Pancreas (tissue), 10 donors: ENCODE results near the gene PKP1. TPM values are rescaled to one million over a fixed set of nuclear protein-coding genes. Genes with fewer than 3 reads are reported as not detected.

Source experiments
- ATAC-seq, 4 donors: fragments of 200-7000 bp; cut with Tn5 transposase; one replicate each; pipeline versions ENCODE4 v1.8.0 to v1.9.1; 2020; ENCODE audit warnings: mild to moderate bottlenecking in 4 of 4, moderate library complexity in 4 of 4
- DNase-seq, 6 donors: peaks; one replicate each; pipeline ENCODE4 v3.0.0-alpha.2; 2020
- FAIRE-seq: peaks from 2 replicates; lab custom pipeline; 2012; peaks lifted over from hg19 to GRCh38; lab: Jason Lieb, UNC
- H3K27ac ChIP-seq, 4 donors: fragments of 200-600 bp; sonication (generic); 1 replicate in 3 of 4; 2 replicates in 1 of 4; pipeline versions ENCODE4 v1.5.0 to v1.8.0; 2020
- H3K27me3 ChIP-seq, 4 donors: fragments of 200-600 bp; one replicate each; pipeline ENCODE4 v1.8.0; 2021
- H3K36me3 ChIP-seq, 3 donors: fragments of 200-600 bp; sonication (generic) in 1 of 3; one replicate each; pipeline versions ENCODE4 v1.5.0 to v1.8.0; 2020 to 2021
- H3K4me1 ChIP-seq, 3 donors: fragments of 200-600 bp; one replicate each; pipeline ENCODE4 v1.8.0; 2021
- H3K4me3 ChIP-seq, 4 donors: fragments of 200-600 bp; sonication (generic) in 2 of 4; one replicate each; pipeline versions ENCODE4 v1.5.0 to v1.8.0; 2020 to 2021
- H3K9me3 ChIP-seq, 4 donors: fragments of 200-600 bp; one replicate each; pipeline ENCODE4 v1.8.0; 2021
- CTCF ChIP-seq, 4 donors: fragments of 200-600 bp; sonication (generic) in 3 of 4; IDR thresholded peaks; one replicate each; pipeline versions ENCODE4 v1.5.0 to v1.8.0; 2021; ENCODE audit warnings: antibody characterized with exemption in 4 of 4
- WGBS, 2 donors: extraction: QIAGEN DNeasy Blood & Tissue Kit; methylation state at CpG; one replicate each; pipeline ENCODE4 v1.1.7; 2013; 5-methylcytosine and 5-hydroxymethylcytosine counted together
- intact Hi-C, 3 donors: fragments of 100-400 bp; cut with DNase I; formaldehyde crosslinking; loops; one replicate each; pipeline versions ENCODE4 v1.11.1 to v1.14.2; 2022
- polyA plus RNA-seq, 2 donors: library from polyadenylated mRNA; stranded (reverse); fragments of 200-250 nt; gene quantifications; one replicate each; pipeline ENCODE4 v1.2.3, GENCODE V29; 2013
- total RNA-seq, 6 donors: library from RNA; stranded (reverse); fragmentation: NEBNext Ultra II Directional in 4 of 6; extraction: Animal tissue kit (Norgen Biotek cat#: 25700) in 4 of 6; gene quantifications; one replicate each; pipeline versions ENCODE4 v1.2.1 to v1.2.4, GENCODE V29; 2021 to 2023
- donor health status: healthy with polysubstance abuse.
- donor health status: DM: no; HTN: no; CAD: no; lungs with moderate emphysema.
- donor health status: DM: no; HTN: no; CAD: no.
- donor health status: control.
- donor health status: control.
- donor health status: Bipolar disorder and iron deficiency.
- donor health status: DM: yes; HTN: yes; CAD: no.
- donor health status: DM: no; HTN: no; CAD: no.
- donor health status: DM: no; HTN: no; CAD: no.
- donor health status: DM: yes; HTN: yes; CAD: no.

Gene PKP1
- total and polyA plus RNA-seq, 8 donors: 0.04 to 0.37 (median 0.12) TPM; not detected in 1

GRCh38 chr1:201360901-201361651 is 77.8 kb downstream of the PKP1 start:
- Histone ChIP-seq H3K4me3 (no peak overlapping the region), H3K27ac (no peak overlapping the region), H3K4me1 (no peaks in the 10 kb centered on the region), H3K9me3 (no peaks in the 10 kb centered on the region), H3K36me3 (no peaks in the 10 kb centered on the region), H3K27me3 (no peaks in the 10 kb centered on the region)
- intact Hi-C loops: loop anchor here in 1 of 3 donors (2.0 kb wide), 1 partner anchor 108 kb away; no protein-coding TSS in a partner anchor
- no peak for ATAC-seq
- WGBS, 2 donors: 68 to 72% methylated on average over 15 of the region's 15 CpGs
- no peak for FAIRE-seq
- TF ChIP-seq CTCF (IDR thresholded peaks at IDR 0.05): no peak
- peak in 2 of 6 donors; percentile 50 to 70 for DNase-seq

DNA sequence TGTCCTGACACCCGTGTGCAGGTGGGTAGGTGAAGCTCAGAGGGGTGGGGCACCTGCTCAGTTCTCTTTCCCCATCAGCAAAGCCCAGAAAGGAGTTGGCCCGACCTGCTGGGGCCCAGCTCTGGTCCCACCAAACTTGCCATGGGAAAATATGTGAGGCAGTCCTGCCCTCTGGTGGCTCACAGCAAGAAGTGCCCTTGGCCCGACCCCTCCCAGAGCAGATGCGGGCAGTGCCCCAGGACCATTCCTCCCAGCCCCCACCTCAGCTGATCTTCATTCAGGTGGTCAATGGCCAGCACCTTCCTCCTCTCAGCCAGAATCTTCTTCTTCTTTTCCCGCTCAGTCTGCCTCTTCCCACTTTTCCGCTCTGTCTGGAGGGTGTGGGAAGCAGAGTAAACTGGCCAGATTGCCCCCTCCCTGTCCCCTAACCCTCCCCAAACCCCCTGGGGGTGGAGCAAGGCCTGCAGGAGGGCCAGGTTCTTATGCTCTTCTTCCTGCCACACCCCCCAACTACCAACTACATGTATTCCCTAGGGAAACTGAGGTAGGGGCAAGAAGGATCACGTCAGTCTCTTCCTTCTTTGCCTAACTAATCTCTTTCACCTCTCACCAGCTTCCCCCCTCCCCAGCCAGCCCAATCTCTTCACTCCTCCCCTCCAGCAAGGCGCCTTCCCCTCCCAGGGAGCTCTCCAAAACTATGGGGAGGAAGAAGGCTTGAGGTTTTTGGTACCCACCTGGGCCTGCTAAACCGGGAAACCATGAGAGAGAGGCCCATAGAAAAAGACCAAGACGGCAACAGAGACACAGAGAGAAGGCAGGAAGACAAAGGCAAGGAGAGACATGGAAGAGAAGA is 78.6 kb downstream of the PKP1 start:
- Histone ChIP-seq H3K4me1 (no peaks in the 10 kb centered on the region), H3K27ac (no peak overlapping the region), H3K9me3 (no peaks in the 10 kb centered on the region), H3K36me3 (no peaks in the 10 kb centered on the region), H3K27me3 (no peaks in the 10 kb centered on the region), H3K4me3 (no peak overlapping the region)
- ATAC-seq (peak; percentile 40 to 88 (median 81)), FAIRE-seq (no peak), DNase-seq (peak in 3 of 6 donors; percentile 56 to 67 (median 67))
- intact Hi-C loops: loop anchor here in 1 of 3 donors (2.0 kb wide), 1 partner anchor 109 kb away; no protein-coding TSS in a partner anchor
- peak; percentile 55 to 74 (median 68) for TF ChIP-seq CTCF (IDR thresholded peaks at IDR 0.05)
- WGBS, 2 donors: 39 to 50% methylated on average over 10 of the region's 10 CpGs

- intact Hi-C loops: no loop called here
- TF ChIP-seq CTCF (IDR thresholded peaks at IDR 0.05): no peak
- ATAC-seq (no peak), FAIRE-seq (no peak), DNase-seq (peak in 2 of 6 donors; percentile 25 to 34)
- H3K9me3 ChIP-seq: no peaks in the 10 kb centered on the region
- no peak overlapping the region for H3K27ac ChIP-seq
- H3K4me1 ChIP-seq: no peaks in the 10 kb centered on the region
- H3K4me3 ChIP-seq: no peak overlapping the region
- H3K27me3 ChIP-seq: no peaks in the 10 kb centered on the region
- no peaks in the 10 kb centered on the region for H3K36me3 ChIP-seq
- WGBS, 2 donors: 78 to 90% methylated on average over 3 of the region's 3 CpGs
Observed at GRCh38 chr1:201362906-201363305, 79.6 kb downstream of the PKP1 start.

DNA sequence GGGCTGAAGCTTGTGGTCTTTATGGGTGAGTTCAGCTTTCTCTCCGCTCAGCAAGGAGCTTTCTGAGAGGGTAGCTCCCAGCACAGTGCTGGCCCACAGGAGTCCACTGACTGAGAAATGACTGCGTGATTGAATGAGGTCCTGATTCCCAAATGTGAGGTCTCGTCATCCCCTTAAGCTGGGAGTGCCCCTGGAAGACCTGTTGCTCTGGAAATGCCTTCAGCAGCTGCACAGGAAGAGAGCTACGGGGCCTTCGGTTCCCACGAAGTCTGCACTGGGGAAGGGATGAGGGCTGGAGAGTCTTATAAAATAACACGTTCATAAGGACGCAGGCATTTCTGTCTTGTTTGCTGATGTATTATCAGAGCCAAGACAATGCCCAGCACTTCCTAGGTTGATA is 80.2 kb downstream of the PKP1 start:
- 72 to 81% methylated on average over 8 of the region's 8 CpGs for WGBS, 2 donors
- no peak for FAIRE-seq
- no peak for TF ChIP-seq CTCF (IDR thresholded peaks at IDR 0.05)
- H3K36me3 ChIP-seq: no peaks in the 10 kb centered on the region
- H3K9me3 ChIP-seq: no peaks in the 10 kb centered on the region
- H3K27ac ChIP-seq: no peak overlapping the region
- no peaks in the 10 kb centered on the region for H3K4me1 ChIP-seq
- no peak overlapping the region for H3K4me3 ChIP-seq
- ATAC-seq: no peak
- intact Hi-C loops: no loop called here
- DNase-seq: peak in 2 of 6 donors; percentile 4 to 10
- no peaks in the 10 kb centered on the region for H3K27me3 ChIP-seq
